Esophagus squamous epithelium (tissue), 4 donors: ENCODE measurements around the gene NAB1.

Experiments
- CTCF ChIP-seq, 6 experiments: fragments of 450-650 bp in 4 of 6; fragments of 200-600 bp in 2 of 6; sonication (generic) in 2 of 6; IDR thresholded peaks; one replicate each; pipeline ENCODE4 v1.5.1; 2016 to 2019; ENCODE audit warnings: antibody characterized with exemption in 6 of 6, mild to moderate bottlenecking in 4 of 6, moderate library complexity in 4 of 6
- POLR2A ChIP-seq, 4 donors: fragments of 450-650 bp; IDR thresholded peaks; one replicate each; pipeline ENCODE4 v1.6.1; 2017; ENCODE audit warnings: antibody characterized with exemption in 4 of 4, mild to moderate bottlenecking in 4 of 4, moderate library complexity in 3 of 4

- TF ChIP-seq CTCF (IDR thresholded peaks at IDR 0.05) = no peak
- no peak for TF ChIP-seq POLR2A (IDR thresholded peaks at IDR 0.05)
Observed at GRCh38 chr2:190599546-190600220, 49.2 kb upstream of the NAB1 start.
